HepG2 (cell line): ENCODE measurements around the gene ENO1. TPM values are rescaled to one million over a fixed set of nuclear protein-coding genes. Genes with fewer than 3 reads are reported as not detected.

ENCODE experiments used
- AFF4 ChIP-seq: sonication (generic); formaldehyde crosslinking; IDR thresholded peaks from 2 replicates; pipeline ENCODE4 v1.4.0; 2020; ENCODE audit warnings: missing genetic modification reagents
- ARID2 ChIP-seq: sonication (generic); formaldehyde crosslinking; IDR thresholded peaks from 2 replicates; pipeline ENCODE4 v1.8.1; 2022; ENCODE audit warnings: mild to moderate bottlenecking, missing genetic modification reagents, borderline replicate concordance
- CBFB ChIP-seq: sonication (generic); formaldehyde crosslinking; IDR thresholded peaks from 2 replicates; pipeline ENCODE4 v1.4.0; 2020; ENCODE audit warnings: missing genetic modification reagents
- FOXA3 ChIP-seq: IDR thresholded peaks from 2 replicates; pipeline ENCODE4 v1.6.1; 2016; ENCODE audit warnings: missing genetic modification reagents, missing compliant biosample characterization
- KDM1A ChIP-seq: IDR thresholded peaks from 2 replicates; pipeline ENCODE4 v1.6.1; 2016; ENCODE audit warnings: missing compliant biosample characterization
- MLLT10 ChIP-seq: sonication (generic); formaldehyde crosslinking; IDR thresholded peaks from 2 replicates; pipeline ENCODE4 v1.4.0; 2020; ENCODE audit warnings: missing genetic modification reagents
- MLX ChIP-seq: IDR thresholded peaks from 2 replicates; pipeline ENCODE4 v1.6.1; 2016
- MLXIP ChIP-seq: sonication (generic); formaldehyde crosslinking; IDR thresholded peaks from 2 replicates; pipeline ENCODE4 v1.9.0; 2021; ENCODE audit warnings: missing genetic modification reagents, borderline replicate concordance
- NFYB ChIP-seq: sonication (generic); formaldehyde crosslinking; IDR thresholded peaks from 2 replicates; pipeline ENCODE4 v1.4.0; 2020; ENCODE audit warnings: missing genetic modification reagents
- NR2F1 ChIP-seq, 2 experiments: fragments of 450-650 bp in 1 of 2; formaldehyde crosslinking in 1 of 2; IDR thresholded peaks; 2 replicates each; pipeline versions ENCODE4 v1.5.0 to v1.6.1; 2016 to 2020; ENCODE audit warnings: mild to moderate bottlenecking in 1 of 2, missing compliant biosample characterization in 1 of 2, missing genetic modification reagents in 1 of 2, moderate library complexity in 1 of 2
- SAP130 ChIP-seq: IDR thresholded peaks from 2 replicates; pipeline ENCODE4 v1.6.1; 2016; ENCODE audit warnings: low read depth
- TGIF2 ChIP-seq: IDR thresholded peaks from 2 replicates; pipeline ENCODE4 v1.6.1; 2016; ENCODE audit warnings: control low read depth, missing compliant biosample characterization
- ZFP1 ChIP-seq: IDR thresholded peaks from 2 replicates; pipeline ENCODE4 v1.6.1; 2016
- ZHX2 ChIP-seq, 2 experiments: sonication (generic) in 1 of 2; formaldehyde crosslinking in 1 of 2; IDR thresholded peaks; 2 replicates each; pipeline versions ENCODE4 v1.6.1 to v1.9.0; 2014 to 2022; ENCODE audit warnings: antibody characterized with exemption in 1 of 2, borderline replicate concordance in 1 of 2, inconsistent platforms in 1 of 2, low read depth in 1 of 2, missing genetic modification reagents in 1 of 2
- ZNF253 ChIP-seq: sonication (generic); formaldehyde crosslinking; IDR thresholded peaks from 2 replicates; pipeline ENCODE4 v1.8.0; 2022; ENCODE audit warnings: mild to moderate bottlenecking, missing genetic modification reagents, borderline replicate concordance
- ZNF296 ChIP-seq: sonication (generic); formaldehyde crosslinking; conservative IDR thresholded peaks from 2 replicates; pipeline ENCODE4 v1.5.0; 2020; ENCODE audit warnings: mild to moderate bottlenecking, missing genetic modification reagents
- ZNF350 ChIP-seq: sonication (generic); formaldehyde crosslinking; IDR thresholded peaks from 2 replicates; pipeline ENCODE4 v1.4.0; 2020; ENCODE audit warnings: mild to moderate bottlenecking, low read depth, missing genetic modification reagents, borderline replicate concordance
- ZSCAN30 ChIP-seq: sonication (generic); formaldehyde crosslinking; IDR thresholded peaks from 2 replicates; pipeline ENCODE4 v1.5.0; 2020; ENCODE audit warnings: mild to moderate bottlenecking, missing genetic modification reagents
- polyA plus RNA-seq, 8 experiments: library from polyadenylated mRNA; depleted of rRNA in 3 of 8; stranded (reverse) in 7 of 8; unstranded in 1 of 8; fragments of >200 nt; fragmentation: Illumina TruSeq in 4 of 8; extraction: Trizol in 4 of 8; gene quantifications; 2 replicates each; pipeline versions ENCODE4 v1.2.1 to v1.2.3, GENCODE V29; 2011 to 2016; ENCODE audit warnings: low read depth in 4 of 8, missing spikeins in 1 of 8, mixed read lengths in 1 of 8; ENCODE audit not compliant: insufficient read depth in 1 of 8
- total RNA-seq, 5 experiments: library from RNA; depleted of rRNA; stranded (reverse); fragments of >200 nt; fragmentation: Illumina TruSeq; extraction: Trizol; gene quantifications; 2 replicates each; pipeline ENCODE4 v1.2.3, GENCODE V29; 2016; ENCODE audit warnings: low read depth in 1 of 5

ENO1 gene
- total and polyA plus RNA-seq, 2 of the 13 experiments (the other 11 are each of a cell fraction or from before 2014, with no cell fraction given) = 1,559 to 3,103 TPM

GRCh38 chr1:8910914-8911313 is 32.4 kb upstream of the ENO1 start (continued):
- TF ChIP-seq TGIF2 (CRISPR knock-in tag) (0 out of 2 replicates have a peak, but pooled peaks have one; percentile 34), NFYB (CRISPR knock-in tag) (no peak), FOXA3 (CRISPR knock-in tag) (peak; percentile 41; the same call in 1 of the 2 replicates), MLXIP (CRISPR knock-in tag) (no peak), ZNF253 (CRISPR knock-in tag) (no peak), ZNF296 (CRISPR knock-in tag) (no peak), MLLT10 (no peak), CBFB (CRISPR knock-in tag) (no peak), ZNF350 (no peak), SAP130 (peak; percentile 82), ZFP1 (CRISPR knock-in tag) (no peak), ZHX2 (IDR thresholded peaks at IDR 0.05; ENCODE audit: low read depth) (no peak), ZHX2 (CRISPR knock-in tag; IDR thresholded peaks at IDR 0.05; ENCODE audit: borderline replicate concordance) (no peak), ZSCAN30 (no peak), ARID2 (CRISPR knock-in tag) (no peak), KDM1A (CRISPR knock-in tag) (no peak), NR2F1 (CRISPR knock-in tag; IDR thresholded peaks at IDR 0.05) (peak in 1 of 2 experiments; percentile 32; a peak in 1 of 4 replicates), MLX (0 out of 2 replicates have a peak, but pooled peaks have one; percentile 19), AFF4 (CRISPR knock-in tag) (no peak)
